Esophagus muscularis mucosa (tissue), 4 donors: Measurements from ENCODE around the gene NDUFAF2. TPM values are rescaled to one million over a fixed set of nuclear protein-coding genes. Genes with fewer than 3 reads are reported as not detected.

Experiments used
- DNase-seq: peaks from one replicate; pipeline ENCODE4 v3.0.0-alpha.2; 2017; ENCODE audit errors: extremely low spot score
- H3K27ac ChIP-seq, 4 donors: fragments of 200-600 bp; sonication (generic); replicated peaks in 1 of 4; 1 replicate in 3 of 4; 2 replicates in 1 of 4; pipeline ENCODE4 v1.5.1; 2016 to 2019; ENCODE audit warnings: mild to moderate bottlenecking in 1 of 4
- H3K27me3 ChIP-seq, 4 donors: fragments of 200-600 bp; sonication (generic); one replicate each; pipeline versions ENCODE4 v1.5.1 to v1.6.0; 2016 to 2019
- H3K36me3 ChIP-seq, 4 donors: fragments of 200-600 bp; sonication (generic); one replicate each; pipeline ENCODE4 v1.5.1; 2016 to 2019
- H3K4me1 ChIP-seq, 4 donors: fragments of 200-600 bp; sonication (generic); one replicate each; pipeline ENCODE4 v1.5.1; 2016 to 2019
- H3K4me3 ChIP-seq, 4 donors: fragments of 200-600 bp; sonication (generic); 1 replicate in 2 of 4; 2 replicates in 2 of 4; pipeline ENCODE4 v1.5.1; 2016 to 2019; ENCODE audit warnings: mild to moderate bottlenecking in 4 of 4, moderate library complexity in 1 of 4
- H3K9me3 ChIP-seq, 4 donors: fragments of 200-600 bp; sonication (generic); 1 replicate in 3 of 4; 2 replicates in 1 of 4; pipeline ENCODE4 v1.5.1; 2016 to 2019
- CTCF ChIP-seq, 3 experiments: fragments of 200-600 bp in 2 of 3; fragments of 450-650 bp in 1 of 3; sonication (generic) in 2 of 3; IDR thresholded peaks; one replicate each; pipeline ENCODE4 v1.5.1; 2017 to 2019; ENCODE audit warnings: antibody characterized with exemption in 3 of 3, mild to moderate bottlenecking in 2 of 3, moderate library complexity in 1 of 3
- EP300 ChIP-seq: sonication (generic); formaldehyde crosslinking; IDR thresholded peaks from one replicate; pipeline ENCODE4 v1.6.1; 2017; ENCODE audit warnings: antibody characterized with exemption
- POLR2A ChIP-seq: fragments of 450-650 bp; IDR thresholded peaks from one replicate; pipeline ENCODE4 v1.6.1; 2017; ENCODE audit warnings: antibody characterized with exemption, moderate library complexity, mild to moderate bottlenecking, low read depth
- POLR2AphosphoS5 ChIP-seq, 2 donors: sonication (generic); formaldehyde crosslinking; IDR thresholded peaks; one replicate each; pipeline ENCODE4 v1.6.1; 2017; ENCODE audit warnings: antibody characterized with exemption in 2 of 2
- WGBS: methylation state at CpG from one replicate; pipeline ENCODE4 v1.1.5; 2018; 5-methylcytosine and 5-hydroxymethylcytosine counted together
- intact Hi-C: fragments of 100-400 bp; cut with DNase I; formaldehyde crosslinking; loops from one replicate; pipeline ENCODE4 v1.15.1; 2023
- total RNA-seq, 4 donors: library from RNA; depleted of rRNA; stranded (reverse); fragments of >200 nt; gene quantifications; one replicate each; pipeline versions ENCODE4 v1.1.0 to v1.2.1, GENCODE V29; 2016

The NDUFAF2 gene
- total RNA-seq, 4 donors from 2014 or later: 29.4 to 42.8 (median 39.6) TPM

DNA sequence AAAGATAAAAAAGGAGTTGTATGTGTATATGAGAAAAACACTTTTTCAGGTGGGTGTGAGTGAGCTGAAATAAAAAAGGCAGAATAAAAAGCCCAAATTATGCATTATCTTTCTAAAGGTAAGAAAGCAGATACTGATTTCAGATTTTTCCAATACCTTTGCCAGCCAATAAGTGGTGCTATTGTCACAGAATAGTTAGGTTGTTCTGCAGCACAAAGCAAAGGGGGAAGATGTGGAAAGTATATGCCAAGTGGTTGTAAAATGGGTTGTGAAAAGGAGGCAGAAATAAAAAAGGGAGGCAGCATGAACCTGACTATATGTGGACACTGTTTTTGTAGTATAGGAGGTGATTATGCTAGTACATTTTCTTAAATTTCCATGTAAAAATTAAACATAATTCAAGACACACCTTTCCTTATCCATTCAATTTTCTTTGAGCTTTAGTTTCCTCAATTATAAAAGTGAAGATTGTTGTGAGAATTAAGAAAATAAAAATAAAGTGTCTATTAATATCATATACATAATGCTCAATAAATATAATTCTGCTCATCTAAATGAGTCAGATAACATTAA is 110.5 kb downstream of the NDUFAF2 start:
- TF ChIP-seq POLR2A (no peak), CTCF (IDR thresholded peaks at IDR 0.05) (peak; percentile 38 to 51 (median 39)), POLR2AphosphoS5 (IDR thresholded peaks at IDR 0.05) (no peak), EP300 (no peak)
- no peak overlapping the region for H3K27ac ChIP-seq
- no peaks in the 10 kb centered on the region for H3K27me3 ChIP-seq
- no peak for DNase-seq
- intact Hi-C loops: loop anchor here (10.0 kb wide), 2 partner anchors 279 to 599 kb away; partner anchors contain the start of gene ZSWIM6
- H3K4me3 ChIP-seq: no peak overlapping the region
- no peaks in the 10 kb centered on the region for H3K36me3 ChIP-seq
- no peaks in the 10 kb centered on the region for H3K4me1 ChIP-seq
- H3K9me3 ChIP-seq: no peaks in the 10 kb centered on the region

- Histone ChIP-seq H3K36me3 (no peaks in the 10 kb centered on the region), H3K27me3 (no peaks in the 10 kb centered on the region), H3K4me3 (no peak overlapping the region), H3K27ac (no peak overlapping the region), H3K9me3 (no peaks in the 10 kb centered on the region), H3K4me1 (no peaks in the 10 kb centered on the region)
- DNase-seq: no peak
- no peak for TF ChIP-seq CTCF (IDR thresholded peaks at IDR 0.05)
- TF ChIP-seq EP300: no peak
- no peak for TF ChIP-seq POLR2AphosphoS5 (IDR thresholded peaks at IDR 0.05)
- TF ChIP-seq POLR2A: no peak
- intact Hi-C loops: loop anchor here (10.0 kb wide), 2 partner anchors 275 to 595 kb away; partner anchors contain the start of gene ZSWIM6
These were observed 114.5 kb downstream of the NDUFAF2 start for GRCh38 chr5:61059499-61059898.

DNA sequence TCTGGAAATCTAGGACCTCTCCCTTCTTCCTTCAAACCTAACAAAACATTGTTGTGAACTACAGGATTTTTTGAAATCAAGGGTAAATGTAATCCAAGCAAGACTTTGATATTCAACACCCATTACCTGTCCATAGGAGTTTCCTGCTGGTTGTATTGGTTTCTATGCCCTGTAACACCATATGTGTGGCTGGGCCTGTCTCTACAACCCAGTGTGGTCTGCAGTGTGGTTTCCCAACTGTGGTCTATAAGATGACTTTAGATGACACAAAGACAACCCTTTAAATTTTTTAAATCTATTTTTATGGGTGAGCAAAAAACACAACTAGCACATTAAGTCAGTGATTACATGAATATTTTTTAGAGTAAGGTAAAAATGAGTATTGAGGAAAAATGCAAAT is 124.1 kb downstream of the NDUFAF2 start:
- Histone ChIP-seq H3K27ac (no peak overlapping the region), H3K36me3 (peaks cover 0 to 7% (median 3%) of the 10 kb centered on the region in 4 donors), H3K27me3 (no peaks in the 10 kb centered on the region), H3K4me1 (no peaks in the 10 kb centered on the region), H3K9me3 (peaks cover 0 to 3% (median 0%) of the 10 kb centered on the region in 4 donors), H3K4me3 (no peak overlapping the region)
- TF ChIP-seq POLR2A (no peak), EP300 (no peak), CTCF (IDR thresholded peaks at IDR 0.05) (no peak), POLR2AphosphoS5 (IDR thresholded peaks at IDR 0.05) (no peak)
- DNase-seq: no peak
- intact Hi-C loops: no loop called here

- Histone ChIP-seq H3K36me3 (peaks cover 0 to 13% (median 3%) of the 10 kb centered on the region in 4 donors), H3K4me3 (no peak overlapping the region), H3K27me3 (no peaks in the 10 kb centered on the region), H3K4me1 (peaks cover 0 to 2% (median 0%) of the 10 kb centered on the region in 4 donors), H3K9me3 (no peaks in the 10 kb centered on the region), H3K27ac (no peak overlapping the region)
- intact Hi-C loops: no loop called here
- DNase-seq: no peak
- TF ChIP-seq EP300 (no peak), POLR2A (no peak), CTCF (IDR thresholded peaks at IDR 0.05) (no peak), POLR2AphosphoS5 (IDR thresholded peaks at IDR 0.05) (no peak)
These were observed 126.5 kb downstream of the NDUFAF2 start for GRCh38 chr5:61071526-61071925.

GRCh38 chr5:61076626-61077025 is 131.6 kb downstream of the NDUFAF2 start:
- TF ChIP-seq POLR2AphosphoS5 (IDR thresholded peaks at IDR 0.05) (no peak), POLR2A (no peak), CTCF (IDR thresholded peaks at IDR 0.05) (no peak)

More at GRCh38 chr5:61076626-61077025, 131.6 kb downstream of the NDUFAF2 start:
- intact Hi-C loops: no loop called here
- Histone ChIP-seq H3K4me1 (peaks cover 0 to 8% (median 4%) of the 10 kb centered on the region in 4 donors), H3K27me3 (no peaks in the 10 kb centered on the region), H3K9me3 (no peaks in the 10 kb centered on the region), H3K27ac (no peak overlapping the region), H3K4me3 (no peak overlapping the region), H3K36me3 (peaks cover 0 to 13% (median 3%) of the 10 kb centered on the region in 4 donors)
- no peak for DNase-seq
- WGBS: 41% methylated on average over 1 of the region's 1 CpG
